Activated T-cell treated with anti-CD3 and anti-CD28 coated beads for 4 hours (primary cell): ENCODE results near the gene FAM222B.
"Not testable (repeated sequence)": the region's sequence is repeated elsewhere in the genome, so short reads cannot be mapped to it uniquely, and the experiment has no call there.

Source experiments
- DNase-seq: peaks from one replicate; pipeline ENCODE4 v3.0.0-alpha.2; 2020

The FAM222B gene

DNA sequence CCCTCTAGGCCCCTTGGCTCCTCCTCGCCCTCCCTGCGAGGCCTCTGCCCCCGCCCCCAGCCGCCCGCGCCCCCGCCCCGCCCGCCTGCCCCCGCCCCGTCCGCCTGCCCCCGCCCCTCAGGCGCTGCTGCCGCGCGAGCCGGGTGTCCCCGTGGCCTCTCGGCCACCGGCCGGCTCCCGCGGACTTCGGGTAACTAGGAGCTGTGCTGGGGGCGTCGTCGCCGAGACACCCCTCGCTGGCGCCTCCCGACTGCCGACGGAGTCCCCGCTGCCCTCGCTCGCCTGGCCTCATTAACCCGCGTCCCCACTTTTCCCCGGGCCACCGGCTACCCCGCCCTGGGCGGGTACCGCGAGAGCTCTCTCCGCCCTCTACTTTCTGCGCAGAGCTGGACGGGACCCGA, 116.4 kb downstream of the FAM222B start, which contains the start of gene TLCD1:
TLCD1 (minus strand) TSS at position 8 of the 401 bp plus-strand sequence. CDS start 136 bp downstream, outside the sequence.
- DNase-seq = no peak

DNA sequence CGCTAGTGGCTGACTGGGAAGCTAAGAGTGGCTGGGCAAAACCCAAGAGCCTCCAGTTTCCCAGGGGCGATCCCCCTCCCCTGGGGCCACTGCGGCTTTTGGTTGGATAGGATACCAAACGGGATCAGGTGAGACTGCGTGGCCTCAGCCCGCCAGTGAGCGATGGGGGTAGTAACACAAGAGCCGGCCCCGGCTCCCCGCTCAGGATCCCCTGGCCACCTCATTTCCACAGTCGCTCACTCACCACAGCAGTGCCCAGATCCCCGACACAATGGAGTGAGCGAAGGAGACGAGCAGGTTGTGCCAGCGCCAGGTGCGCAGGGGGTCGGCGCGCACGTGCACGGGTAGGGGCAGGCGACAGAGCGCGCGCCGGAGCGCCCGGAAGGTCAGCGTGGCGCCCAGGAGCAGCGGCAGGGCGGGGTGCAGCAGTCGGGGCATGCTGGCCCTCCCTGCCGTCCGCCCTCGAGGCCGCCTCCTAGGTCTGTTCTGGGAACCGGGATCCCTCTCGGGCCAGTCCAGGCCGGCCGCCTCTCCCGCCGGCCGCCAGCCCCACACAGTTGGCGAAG, 116.8 kb downstream of the FAM222B start:
- DNase-seq = no peak

DNA sequence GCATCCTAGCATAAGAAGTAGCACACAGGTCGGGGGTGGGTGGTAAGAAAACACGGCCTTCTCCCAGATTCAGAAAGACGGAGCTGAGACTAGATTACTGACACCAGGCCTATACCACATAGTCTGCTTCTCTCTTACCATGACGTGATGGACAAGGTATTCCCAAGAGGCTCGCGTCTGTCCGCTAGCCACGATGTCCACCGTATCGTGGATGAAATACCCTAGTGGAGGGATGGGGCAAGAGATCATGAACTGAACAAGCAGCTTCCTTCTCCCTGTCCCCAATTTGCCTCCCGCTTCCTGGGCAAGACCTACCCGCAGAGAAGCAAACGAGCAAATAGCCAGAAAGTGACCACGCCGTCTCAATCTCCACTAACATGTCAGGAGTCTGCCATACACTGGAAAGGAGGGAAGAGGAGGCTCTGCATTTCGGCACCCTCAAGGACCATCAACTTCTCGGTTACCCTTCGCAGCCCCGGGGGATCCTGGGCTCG, 117.4 kb downstream of the FAM222B start:
- DNase-seq = no peak

GRCh38 chr17:28724500-28725165, 118.0 kb downstream of the FAM222B start:
- DNase-seq = no peak

DNA sequence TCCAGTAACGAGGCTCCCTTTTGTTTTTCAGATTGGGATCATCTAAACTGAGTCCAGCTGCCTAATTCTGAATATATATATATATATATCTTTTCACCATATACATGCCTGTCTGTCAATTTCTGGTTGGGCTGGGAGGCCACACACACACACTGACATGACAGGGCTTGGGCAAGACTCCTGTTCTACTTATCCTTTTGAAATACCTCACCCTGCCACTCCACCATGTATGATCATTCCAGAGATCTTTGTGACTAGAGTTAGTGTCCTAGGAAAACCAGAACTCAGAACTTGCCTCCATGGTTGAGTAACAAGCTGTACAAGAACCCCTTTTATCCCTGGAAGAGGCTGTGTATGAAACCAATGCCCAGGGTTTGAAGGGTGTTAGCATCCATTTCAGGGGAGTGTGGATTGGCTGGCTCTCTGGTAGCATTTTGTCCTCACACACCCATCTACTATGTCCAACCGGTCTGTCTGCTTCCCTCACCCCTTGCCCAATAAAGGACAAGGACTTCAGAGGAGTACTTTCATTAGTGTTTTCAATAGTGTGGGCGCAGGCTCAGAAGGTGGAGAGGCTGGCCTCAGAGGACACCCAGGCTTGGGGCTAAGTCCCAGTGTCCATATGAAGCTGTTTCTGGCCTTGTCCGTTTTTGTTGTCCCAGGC, 118.6 kb downstream of the FAM222B start:
- not testable (repeated sequence) for DNase-seq

DNA sequence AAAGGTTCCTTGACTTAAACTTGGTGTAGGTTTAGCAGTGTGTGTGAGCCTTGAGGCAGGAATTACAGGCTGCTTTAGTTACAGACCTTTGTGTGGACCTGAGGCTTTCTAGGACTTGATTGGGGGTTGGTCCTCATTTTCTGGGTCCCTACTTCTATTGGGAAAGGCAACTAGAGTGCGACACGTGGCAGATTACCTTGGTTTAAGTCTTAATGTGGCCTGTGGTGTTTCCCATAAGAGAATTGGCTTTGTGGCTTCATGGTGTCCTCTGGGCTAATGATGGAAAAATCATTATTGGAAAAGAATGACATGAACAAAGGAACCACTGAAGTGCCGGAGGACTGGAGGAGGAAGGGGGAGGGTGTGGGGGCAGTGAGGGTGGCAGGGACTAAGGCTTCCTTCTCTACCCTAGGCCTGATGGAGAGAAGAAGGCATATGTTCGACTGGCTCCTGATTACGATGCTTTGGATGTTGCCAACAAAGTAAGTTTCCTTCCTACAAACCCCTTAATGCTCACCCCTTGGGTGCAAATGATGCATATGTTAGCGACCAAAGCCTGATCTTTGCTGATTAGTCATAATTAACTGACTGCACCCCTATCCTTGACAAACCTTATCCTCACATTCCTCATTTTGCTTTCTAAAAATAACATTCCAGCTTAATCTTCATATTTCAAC, 119.3 kb downstream of the FAM222B start:
- DNase-seq = no peak

GRCh38 chr17:28722417-28723158, 120.0 kb downstream of the FAM222B start:
- DNase-seq = no peak

DNA sequence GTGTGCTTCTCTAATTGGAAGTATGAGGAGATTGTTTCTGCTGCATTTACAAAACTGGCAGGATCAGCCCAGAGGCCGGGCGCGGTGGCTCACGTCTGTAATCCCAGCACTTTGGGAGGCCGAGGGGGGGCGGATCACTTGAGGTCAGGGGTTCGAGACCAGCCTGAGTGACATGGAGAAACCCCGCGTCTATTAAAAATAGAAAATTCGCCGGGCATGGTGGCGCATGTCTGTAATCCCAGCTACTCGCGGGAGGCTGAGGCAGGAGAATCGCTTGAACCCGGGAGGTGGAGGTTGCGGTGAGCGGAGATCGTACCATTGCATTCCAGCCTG, 121.6 kb downstream of the FAM222B start:
- DNase-seq = not testable (repeated sequence)

DNA sequence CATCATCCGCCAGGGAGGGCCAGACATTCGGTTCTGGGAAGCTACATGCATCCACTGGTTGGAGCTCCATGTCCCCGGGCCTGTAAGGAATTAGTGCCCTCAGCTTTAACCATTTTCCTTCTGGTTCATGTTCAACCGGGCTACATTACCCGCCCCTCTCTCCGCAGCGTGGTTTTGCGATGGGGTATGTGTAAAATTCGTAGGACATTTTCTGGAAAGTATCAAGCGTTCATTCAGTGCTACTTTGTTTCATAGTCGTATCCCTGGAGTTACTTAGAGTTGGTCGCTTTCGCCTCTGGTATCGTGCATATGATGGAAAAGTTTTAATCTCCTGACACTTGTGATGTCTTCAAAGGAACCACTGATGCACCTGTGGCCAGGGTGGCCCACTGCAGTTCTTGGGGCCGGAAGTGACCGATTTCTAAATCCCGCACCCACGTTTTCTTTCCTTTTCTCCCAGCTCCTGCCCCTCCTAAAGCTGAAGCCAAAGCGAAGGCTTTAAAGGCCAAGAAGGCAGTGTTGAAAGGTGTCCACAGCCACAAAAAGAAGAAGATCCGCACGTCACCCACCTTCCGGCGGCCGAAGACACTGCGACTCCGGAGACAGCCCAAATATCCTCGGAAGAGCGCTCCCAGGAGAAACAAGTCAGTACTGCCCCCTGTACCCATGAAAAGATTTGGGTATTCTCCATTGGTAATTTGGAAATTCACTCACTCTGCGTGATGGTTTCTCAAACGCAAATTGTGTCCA, 122.2 kb downstream of the FAM222B start:
- no peak for DNase-seq

- no peak for DNase-seq
These were observed 123.6 kb downstream of the FAM222B start for GRCh38 chr17:28719021-28719433.

DNA sequence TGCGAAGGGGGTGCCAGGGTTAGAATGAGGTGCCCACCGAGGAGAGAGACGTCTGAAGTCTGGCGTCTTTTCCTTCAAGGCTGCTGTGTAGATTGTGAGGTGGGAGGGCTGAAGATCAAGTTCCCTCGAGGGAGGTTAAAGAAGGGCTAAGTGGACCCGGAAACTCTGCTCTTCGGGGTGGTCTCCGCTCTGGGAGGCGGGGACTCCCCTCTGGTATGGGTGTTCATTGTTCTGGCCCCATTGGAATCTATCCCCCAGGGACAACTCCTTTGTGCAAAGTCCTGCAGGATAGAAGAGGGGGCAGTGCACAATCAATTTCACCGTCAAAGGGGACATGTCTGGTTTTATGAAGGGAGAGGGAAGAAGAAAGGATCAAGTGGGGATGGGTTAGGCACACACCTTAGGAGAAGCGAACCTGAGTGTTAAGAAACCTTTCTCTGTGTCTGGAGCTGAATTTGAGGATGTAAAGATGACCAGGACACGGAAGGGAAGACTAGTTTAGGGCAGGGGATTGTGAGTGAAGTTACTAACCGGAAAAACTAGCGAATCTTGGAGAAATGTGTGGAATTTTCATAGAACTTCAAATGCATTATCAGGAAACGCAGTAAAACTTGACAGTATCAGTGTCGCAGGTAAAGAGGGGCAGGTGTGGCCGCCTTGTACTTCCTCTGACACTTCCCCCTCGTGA, 124.1 kb downstream of the FAM222B start:
- no peak for DNase-seq

- no peak for DNase-seq
These were observed 124.8 kb downstream of the FAM222B start, which contains the start of gene RAB34 for GRCh38 chr17:28717578-28718332. Gene RAB34 (minus strand): TSS chr17:28717868. CDS start chr17:28717266, 602 bp downstream.

DNA sequence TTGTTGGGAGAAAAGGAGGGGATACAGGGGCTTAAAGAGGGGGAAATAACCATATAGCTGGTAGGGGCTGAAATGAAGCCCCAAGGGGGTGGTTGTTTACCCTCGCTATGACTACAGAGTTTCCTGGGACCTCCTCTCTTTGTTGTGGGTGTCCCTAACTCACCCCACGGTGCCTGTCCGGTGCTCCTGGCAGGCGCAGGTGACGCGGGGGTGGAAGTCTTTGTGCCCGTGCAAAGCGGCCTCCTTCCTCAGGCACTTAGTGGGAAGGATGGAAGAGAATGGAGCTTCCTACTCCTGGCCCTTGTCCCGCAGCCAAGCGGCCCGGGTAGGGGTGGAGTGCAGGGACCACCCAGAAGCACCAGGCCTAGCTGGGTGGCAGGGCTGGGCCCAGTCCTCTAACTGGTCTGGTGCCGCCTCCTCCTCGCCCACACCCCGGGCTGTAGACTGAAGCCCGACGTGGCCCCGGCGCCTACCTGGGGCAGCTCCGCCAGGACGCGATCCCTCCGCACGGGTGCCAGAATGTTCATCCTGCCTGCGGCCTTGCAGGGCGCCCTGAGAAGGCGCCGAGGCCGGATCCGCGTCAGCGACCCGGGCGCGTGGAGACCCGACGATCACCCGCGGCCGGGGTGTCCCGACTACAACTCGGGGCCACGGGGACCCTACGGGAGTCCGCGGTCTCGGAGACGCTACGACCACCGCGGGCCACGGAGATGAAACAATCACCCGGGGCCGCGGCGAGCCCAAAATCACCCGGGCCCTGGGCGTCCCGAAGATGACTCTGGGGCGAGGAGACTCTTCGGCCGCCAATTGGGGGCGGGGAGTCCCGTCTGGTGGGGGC, 125.6 kb downstream of the FAM222B start:
- DNase-seq = no peak

GRCh38 chr17:28715217-28715616, 127.4 kb downstream of the FAM222B start:
- DNase-seq = no peak

GRCh38 chr17:28714281-28714680, 128.3 kb downstream of the FAM222B start:
- no peak for DNase-seq

DNA sequence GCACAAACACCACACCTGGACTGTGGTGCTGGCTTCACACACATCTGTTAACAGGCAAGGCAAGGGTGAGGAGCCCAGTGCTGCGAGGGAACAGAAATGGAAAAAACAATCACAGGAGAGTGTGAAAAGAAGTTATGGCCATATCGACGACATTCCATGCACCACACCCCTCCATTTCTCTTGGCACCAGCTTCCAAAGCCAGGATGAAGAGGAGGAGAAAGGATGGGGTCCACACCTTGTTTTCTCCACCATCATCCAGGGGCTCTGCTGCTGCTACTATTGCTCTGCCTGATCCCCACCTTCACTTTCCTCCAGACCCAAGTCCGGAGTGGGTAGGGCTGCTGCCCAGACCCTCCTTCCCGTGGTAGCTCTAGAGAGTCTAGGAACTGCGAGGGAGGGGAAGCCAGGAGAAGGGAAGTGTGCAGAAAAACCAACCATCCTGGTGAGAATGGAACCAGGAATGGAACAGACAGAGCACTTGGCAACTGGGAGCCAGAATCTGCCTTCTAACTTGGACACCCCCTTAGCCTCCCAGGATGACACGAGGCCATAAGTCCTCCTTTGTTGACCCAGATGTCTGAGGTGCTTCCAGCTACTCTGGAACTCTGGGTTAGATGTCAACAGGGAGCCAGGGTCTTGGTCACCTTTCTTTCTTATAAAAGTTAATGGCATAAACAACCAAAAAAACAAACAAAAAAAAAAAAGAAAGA, 129.7 kb downstream of the FAM222B start:
- no peak for DNase-seq

- peak; percentile 42 for DNase-seq
These were observed 130.4 kb downstream of the FAM222B start for GRCh38 chr17:28712032-28712704.

GRCh38 chr17:28711723-28712031, 130.9 kb downstream of the FAM222B start, which contains the start of gene PROCA1:
Gene PROCA1 (minus strand): TSS chr17:28711888. CDS start chr17:28711660, 228 bp downstream.
- no peak for DNase-seq
